ENCODE data around the gene PRR15.

DNA sequence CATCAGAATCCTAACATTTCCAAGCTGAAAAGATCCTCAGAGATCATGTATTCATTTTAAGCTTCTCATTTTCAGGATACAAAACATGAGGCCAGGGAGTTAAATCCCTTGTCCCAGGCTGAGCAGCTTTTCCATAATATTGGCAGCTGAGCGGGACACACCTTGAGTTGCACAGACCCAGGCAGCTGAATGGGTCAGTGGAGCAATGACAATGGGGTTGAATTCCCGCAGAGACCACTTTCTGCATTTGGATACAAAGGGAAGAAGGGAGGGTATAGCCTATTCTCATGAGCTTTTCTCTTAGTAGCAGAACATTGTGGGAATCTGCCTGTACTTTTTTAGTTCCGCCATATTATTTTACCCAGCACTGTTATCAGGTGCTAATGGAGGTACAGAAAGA lies 49.5 kb downstream of the PRR15 start:
- TF ChIP-seq CTCF (IDR thresholded peaks at IDR 0.05 in 2 of 3, conservative IDR thresholded peaks at IDR 0.05 in 1 of 3; ENCODE audit: borderline replicate concordance in 1 of 3, insufficient read depth in 1 of 3, low read depth in 2 of 3, low read length in 2 of 3) (no peak), RAD21 (IDR thresholded peaks at IDR 0.05; ENCODE audit: low read depth) (no peak), POLR2AphosphoS5 (IDR thresholded peaks at IDR 0.05; ENCODE audit: low read depth, low read length) (no peak), SIN3A (IDR thresholded peaks at IDR 0.05; ENCODE audit: low read depth) (no peak), EZH2phosphoT487 (IDR thresholded peaks at IDR 0.05; ENCODE audit: borderline replicate concordance) (no peak), SP1 (IDR thresholded peaks at IDR 0.05; ENCODE audit: low read depth) (no peak), POLR2A (IDR thresholded peaks at IDR 0.05; ENCODE audit: borderline replicate concordance, extremely low read depth, insufficient read depth, insufficient read length) (no peak), REST (IDR thresholded peaks at IDR 0.05; ENCODE audit: low read depth) (no peak)
- TF ChIP-seq, protein P1, sequence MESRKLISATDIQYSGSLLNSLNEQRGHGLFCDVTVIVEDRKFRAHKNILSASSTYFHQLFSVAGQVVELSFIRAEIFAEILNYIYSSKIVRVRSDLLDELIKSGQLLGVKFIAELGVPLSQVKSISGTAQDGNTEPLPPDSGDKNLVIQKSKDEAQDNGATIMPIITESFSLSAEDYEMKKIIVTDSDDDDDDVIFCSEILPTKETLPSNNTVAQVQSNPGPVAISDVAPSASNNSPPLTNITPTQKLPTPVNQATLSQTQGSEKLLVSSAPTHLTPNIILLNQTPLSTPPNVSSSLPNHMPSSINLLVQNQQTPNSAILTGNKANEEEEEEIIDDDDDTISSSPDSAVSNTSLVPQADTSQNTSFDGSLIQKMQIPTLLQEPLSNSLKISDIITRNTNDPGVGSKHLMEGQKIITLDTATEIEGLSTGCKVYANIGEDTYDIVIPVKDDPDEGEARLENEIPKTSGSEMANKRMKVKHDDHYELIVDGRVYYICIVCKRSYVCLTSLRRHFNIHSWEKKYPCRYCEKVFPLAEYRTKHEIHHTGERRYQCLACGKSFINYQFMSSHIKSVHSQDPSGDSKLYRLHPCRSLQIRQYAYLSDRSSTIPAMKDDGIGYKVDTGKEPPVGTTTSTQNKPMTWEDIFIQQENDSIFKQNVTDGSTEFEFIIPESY (IDR thresholded peaks at IDR 0.05; ENCODE audit: extremely low read depth, insufficient replicate concordance, low read length) = no peak
